Stimulated activated CD4-positive, alpha-beta T cell treated with anti-CD3 and anti-CD28 coated beads, Interleukin-15, amount 100 ng/mL, for 24 hours (primary cell): Measurements from ENCODE around the gene ASTN1.

Source experiments
- DNase-seq: peaks from one replicate; pipeline ENCODE4 v3.0.0-alpha.2; 2020

ASTN1 gene

DNA sequence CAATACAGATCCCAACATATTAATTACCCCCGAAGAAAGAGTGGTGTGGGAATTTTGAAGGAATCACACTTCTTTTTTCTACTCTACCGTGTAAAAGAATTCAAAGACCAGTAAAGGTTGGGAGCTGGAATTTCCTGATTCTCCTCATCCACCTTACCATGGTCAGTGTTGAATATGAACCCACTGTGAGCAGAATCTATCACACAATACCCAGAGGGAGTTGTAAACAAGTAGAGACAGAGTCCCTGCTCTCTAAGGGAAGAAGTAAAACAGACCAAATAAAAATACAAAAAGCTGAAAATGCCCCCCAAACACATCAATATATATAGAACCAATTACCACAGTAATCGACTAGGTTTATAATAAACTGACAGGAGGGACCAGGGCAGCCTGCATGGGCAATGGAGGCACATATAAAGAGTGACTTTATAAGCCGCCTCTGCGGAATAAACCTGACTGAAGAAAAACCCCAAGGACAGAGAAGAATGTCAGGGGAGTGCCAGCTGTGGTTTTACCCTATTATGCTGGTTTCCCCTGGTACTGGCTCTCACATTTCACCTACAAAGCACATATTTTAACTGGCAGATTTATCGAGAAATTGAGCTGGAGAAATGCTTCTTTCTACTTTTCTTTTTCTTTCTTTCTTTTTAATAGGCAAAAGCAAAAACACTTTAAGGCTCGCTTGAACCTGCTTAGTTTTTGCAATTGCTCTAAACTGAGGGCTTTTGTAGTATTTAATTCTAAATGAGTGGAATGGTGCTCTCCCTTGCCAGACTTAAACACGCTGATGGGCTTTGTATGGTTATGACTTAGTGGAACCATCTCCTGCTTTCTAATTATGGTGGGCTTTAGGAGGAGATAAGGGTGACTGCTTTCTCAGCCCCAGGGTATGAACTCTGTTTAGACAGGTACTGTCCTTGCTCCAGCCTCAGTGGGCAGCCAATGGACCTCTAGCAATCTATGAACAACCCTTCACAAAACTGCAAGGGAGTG is 244.8 kb downstream of the ASTN1 start:
- DNase-seq, result no peak

- no peak for DNase-seq
Observed at GRCh38 chr1:176905648-176906047, 258.9 kb downstream of the ASTN1 start.

GRCh38 chr1:176904057-176904751 is 260.3 kb downstream of the ASTN1 start:
- DNase-seq, result no peak

- no peak for DNase-seq
Observed at GRCh38 chr1:176903474-176903873, 261.0 kb downstream of the ASTN1 start.

DNA sequence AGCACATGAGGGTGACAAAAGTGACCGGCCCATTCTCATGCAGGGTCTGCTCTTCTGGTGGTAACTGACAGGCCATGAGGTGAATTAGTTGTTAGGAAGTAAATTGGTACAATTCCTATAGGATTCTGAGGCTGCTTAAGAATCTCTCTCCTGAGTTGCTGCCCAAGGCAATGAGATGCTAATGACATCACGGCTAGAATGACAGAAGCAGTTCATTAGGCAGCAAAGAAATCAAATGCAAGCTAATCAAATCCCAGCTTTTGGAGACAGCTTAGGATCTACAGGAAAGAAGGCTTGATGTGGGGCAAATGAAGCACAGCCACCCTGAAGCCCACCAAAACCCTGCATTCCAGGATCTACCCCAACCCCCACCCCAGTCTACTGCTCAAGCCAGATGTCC is 265.2 kb downstream of the ASTN1 start:
- DNase-seq, result no peak

- peak; percentile 51 for DNase-seq
Observed at GRCh38 chr1:176897350-176898236, 266.9 kb downstream of the ASTN1 start.

DNA sequence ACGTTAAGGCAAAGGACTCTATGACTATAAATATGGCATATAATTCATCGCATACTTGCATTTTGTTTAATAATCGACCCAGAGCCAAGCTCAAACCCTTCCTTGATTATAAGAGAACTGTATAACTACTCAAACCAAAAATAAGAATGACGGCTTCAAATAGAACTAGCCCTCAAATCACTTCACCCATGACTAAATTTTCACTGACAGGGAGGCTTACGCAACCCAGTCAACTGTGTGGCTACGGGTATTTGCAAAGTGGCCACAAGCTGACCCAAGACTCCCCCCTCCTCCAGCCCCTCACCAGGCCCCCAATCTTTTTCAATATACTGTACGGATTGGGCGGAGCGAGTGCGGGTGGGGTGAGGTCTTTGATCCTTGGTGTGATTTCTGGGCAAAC is 268.3 kb downstream of the ASTN1 start:
- no peak for DNase-seq

- no peak for DNase-seq
Observed at GRCh38 chr1:176894450-176894849, 270.1 kb downstream of the ASTN1 start.

- DNase-seq, result no peak
Observed at GRCh38 chr1:176893625-176894352, 270.7 kb downstream of the ASTN1 start.

- no peak for DNase-seq
Observed at GRCh38 chr1:176888471-176889032, 276.0 kb downstream of the ASTN1 start.

DNA sequence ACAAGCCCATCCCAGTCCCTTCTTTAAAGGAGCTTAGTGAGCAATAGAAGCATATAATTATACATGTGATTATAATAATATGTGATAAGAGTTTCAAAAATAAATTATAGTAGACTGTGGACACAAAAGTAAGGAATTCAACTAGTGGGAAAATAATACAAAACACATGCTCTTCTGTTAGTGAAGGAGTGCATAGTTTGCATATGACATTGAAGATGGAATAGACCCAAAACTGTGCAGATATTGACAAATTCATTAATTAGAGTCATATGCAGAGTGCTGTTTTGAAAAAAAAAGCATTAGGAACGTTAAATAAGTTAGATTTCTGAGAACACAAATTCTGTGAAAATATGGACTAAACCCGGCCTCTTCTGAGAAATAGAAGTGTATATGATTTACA is 278.8 kb downstream of the ASTN1 start:
- DNase-seq, result no peak

DNA sequence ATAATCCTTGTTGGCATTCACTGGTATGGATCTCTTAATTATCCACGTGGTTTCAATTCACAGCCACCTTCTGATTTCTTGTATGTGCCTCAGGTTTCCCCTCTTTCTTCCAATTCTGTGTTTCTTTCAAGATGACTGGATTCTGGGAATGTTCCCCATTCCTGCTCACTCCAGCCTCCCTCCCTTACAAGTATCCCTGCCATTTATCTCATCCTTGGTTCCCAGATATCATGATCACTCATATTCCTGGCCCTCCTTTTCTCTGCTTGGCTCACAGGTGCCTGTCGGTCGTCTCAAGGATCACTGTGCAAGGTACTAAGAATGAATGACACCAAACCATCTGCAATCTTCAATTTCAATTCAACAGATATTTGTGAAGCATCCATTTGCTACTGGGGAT is 279.2 kb downstream of the ASTN1 start:
- no peak for DNase-seq

GRCh38 chr1:176884911-176885310 is 279.6 kb downstream of the ASTN1 start:
- DNase-seq, result no peak

GRCh38 chr1:176884286-176884685 is 280.2 kb downstream of the ASTN1 start:
- no peak for DNase-seq

DNA sequence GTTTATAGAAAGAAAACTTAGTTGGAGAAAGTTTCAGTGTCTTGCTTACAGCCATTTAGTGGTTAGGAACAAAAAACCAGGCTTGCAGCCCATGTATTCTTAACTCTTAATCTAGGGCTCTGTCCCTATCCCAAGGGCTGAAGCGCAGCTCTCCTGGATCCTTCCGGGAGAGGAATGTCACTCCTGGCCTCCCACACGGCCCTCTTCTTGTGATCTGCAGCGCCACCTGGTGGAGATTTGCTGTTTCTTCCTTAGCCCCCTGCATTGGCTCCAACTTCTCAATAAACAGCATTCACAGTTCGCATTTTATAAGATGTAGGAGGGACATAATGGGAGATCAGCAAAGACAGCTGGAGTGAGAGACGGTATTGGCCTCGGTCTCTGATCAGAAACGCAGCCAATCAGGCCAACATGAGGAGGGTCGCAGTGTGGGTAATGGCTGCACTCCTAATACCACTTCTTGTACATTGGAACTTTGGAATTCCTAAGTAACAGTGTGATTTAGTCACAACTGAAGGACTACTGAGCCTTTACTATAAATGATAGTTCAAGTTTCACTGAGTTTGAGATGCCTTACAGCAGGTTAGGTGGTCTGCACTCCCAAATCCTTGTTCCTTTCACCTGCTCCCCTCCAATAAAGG is 283.4 kb downstream of the ASTN1 start:
- peak; percentile 62 for DNase-seq

DNA sequence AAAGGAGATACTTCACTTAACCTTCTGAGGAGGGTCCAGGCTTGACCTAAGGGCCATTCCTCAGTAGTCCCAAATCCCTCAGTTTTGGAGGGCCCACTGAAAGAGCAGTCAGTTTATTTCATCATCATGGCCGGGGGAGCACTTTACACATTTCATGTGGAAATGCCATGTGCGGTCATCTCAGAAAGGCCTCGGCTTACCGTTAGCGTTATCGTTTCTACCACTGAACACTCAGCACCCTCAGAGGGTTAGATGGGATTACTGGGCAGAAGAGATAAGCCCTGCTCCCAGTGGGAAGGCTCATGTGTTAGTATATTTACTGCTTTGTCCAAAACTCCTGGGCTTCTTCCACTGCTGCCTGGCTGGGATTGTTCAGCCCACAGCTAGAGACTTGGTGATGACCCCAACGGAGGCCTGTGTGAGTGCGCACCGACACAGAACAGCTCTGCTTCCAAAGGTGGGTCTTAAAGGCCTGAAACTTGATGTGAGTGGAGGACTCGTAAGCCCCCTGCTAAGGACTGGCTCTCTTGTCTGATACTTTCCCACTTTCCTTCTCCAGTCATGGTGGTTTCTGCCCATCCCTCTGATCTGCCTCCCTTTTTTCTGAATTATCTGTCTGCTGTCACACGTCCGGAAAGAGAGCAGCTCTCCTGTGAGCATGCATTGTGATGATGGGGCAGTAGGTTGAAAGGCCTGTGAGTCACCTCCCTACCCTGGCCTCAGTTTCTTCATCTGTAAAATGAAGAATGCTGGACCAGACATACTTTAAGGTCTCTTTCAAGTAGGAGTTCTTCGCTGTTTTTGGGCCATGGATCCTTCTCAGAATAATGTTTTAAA is 284.5 kb downstream of the ASTN1 start:
- no peak for DNase-seq

DNA sequence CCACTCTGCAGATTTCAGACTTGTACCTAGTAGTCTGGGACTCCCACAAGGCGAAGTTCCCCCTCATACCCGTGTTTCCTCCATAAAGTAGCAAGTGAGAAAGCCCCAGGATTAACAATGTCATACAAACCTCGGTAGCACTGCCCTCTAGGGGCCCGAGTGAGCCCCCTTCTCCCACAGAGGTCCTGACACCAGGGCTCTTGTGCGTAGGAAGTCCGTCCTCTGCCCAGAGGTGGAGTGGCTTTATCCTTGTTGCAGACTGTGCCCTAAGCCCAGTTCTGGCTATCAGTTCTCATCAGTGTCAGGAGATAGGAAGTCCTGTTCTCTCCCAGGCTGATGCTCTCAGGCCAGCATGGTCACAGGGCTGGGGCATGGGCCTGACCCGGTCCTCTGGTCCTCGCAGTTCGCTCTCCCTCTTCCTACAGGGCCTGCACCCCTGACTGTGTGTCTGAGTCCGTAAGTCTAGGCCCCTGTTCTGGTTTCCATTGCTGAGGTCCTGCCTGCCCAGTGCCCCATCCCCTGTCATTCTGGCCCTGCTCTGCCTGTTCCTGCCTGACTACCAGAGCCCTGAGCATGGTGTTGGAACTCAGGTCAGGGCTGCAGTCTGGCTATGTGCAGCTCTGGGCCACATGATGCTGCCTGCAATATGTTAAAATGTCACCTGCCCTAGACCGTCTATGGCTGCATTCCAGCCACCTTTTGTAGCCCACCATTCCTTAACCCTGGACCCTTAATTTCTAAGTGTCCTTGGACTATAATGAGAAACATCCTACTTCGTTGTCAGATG is 285.6 kb downstream of the ASTN1 start:
- no peak for DNase-seq

DNA sequence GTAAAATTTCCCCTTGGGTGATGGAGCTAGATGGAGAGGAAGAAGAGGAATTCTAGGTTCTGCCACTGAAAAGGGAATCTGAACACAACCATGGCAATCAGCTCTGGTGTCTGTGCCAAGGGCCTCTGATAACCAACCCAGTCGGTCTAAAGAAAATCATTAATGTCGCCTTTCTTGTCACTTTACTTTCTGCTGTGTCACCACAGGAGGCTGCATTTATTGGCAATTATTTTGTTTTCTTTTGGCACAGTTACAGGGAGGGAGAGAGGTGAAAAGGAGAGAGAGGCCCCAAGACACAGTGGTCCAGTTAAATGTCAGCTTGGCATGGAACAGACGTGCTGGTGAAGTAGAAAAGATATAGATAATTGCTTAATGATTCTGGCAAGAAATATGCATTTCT is 287.0 kb downstream of the ASTN1 start:
- no peak for DNase-seq

DNA sequence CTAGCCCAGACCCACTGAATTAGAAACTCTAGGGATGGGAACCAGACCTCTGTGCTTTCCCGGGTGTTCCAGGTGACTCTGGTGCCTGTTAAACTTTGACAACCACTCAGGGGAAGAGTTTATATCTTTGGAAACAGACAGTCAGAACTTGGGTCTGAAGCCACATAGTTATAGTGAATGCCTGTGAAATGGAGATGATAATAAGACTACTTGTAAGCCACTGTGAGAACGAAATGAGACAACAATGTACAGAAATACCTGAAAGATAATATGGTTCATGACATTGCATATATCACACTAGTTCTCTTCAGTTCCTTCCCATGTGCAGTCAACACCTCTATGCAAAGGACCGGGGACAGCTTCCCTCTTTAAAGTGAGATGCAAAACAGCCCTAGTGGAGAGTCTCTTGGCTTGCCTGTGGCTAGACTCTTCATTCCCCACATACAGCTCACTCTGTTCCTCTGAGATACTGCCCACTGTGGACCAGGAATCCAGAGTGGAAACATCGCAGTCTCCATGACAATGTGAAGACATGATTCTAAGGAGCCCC is 287.5 kb downstream of the ASTN1 start:
- DNase-seq, result no peak
